Kidney capillary endothelial cell (primary cell): ENCODE measurements around the gene CHRDL2.
"Not testable (repeated sequence)": the region's sequence is repeated elsewhere in the genome, so short reads cannot be mapped to it uniquely, and the experiment has no call there.

ENCODE experiments used
- DNase-seq: peaks from one replicate; pipeline ENCODE4 v3.0.0-alpha.2; 2018; ENCODE audit warnings: low spot score

Gene CHRDL2, protein sequence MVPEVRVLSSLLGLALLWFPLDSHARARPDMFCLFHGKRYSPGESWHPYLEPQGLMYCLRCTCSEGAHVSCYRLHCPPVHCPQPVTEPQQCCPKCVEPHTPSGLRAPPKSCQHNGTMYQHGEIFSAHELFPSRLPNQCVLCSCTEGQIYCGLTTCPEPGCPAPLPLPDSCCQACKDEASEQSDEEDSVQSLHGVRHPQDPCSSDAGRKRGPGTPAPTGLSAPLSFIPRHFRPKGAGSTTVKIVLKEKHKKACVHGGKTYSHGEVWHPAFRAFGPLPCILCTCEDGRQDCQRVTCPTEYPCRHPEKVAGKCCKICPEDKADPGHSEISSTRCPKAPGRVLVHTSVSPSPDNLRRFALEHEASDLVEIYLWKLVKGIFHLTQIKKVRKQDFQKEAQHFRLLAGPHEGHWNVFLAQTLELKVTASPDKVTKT

DNA sequence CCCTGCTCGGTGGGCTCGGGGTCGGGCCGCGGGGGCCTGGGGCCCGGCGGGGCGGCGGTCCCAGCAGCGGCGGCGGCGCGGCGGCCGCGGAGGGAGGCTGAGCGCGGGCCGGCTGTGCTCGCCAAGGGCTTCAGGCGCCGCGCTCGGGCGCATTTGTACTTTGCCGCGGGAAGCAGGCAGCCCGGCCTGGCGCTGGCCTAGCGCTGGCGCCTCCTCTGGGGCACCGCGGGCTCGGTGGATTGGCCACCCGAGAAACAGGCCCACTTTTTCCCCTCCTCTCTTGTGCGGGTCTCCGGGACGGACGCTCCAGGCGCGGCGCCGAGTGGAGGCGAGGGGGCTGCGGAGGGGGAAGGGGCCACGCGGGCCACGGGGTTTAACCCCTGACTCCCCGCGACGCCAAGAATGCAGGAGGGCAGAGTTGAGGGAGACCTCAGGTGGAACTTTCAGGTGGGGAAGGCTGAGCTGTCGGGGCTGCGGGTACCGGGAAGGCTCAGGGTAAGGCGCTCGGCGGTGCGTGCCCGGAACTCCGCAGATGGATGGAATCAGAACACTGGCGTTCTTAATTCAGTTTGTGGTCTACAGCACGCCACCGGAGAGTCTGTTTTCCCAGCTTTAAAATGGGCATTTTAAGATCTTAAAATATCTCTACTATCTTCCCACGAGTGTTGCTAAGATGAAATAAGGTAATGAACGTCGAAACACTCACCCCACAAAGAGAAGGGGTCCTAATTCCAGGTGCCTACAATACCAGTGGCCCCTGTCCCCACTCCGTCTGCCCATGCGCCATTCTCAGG, at the start of gene CHRDL2:
TSS of gene CHRDL2 (minus strand) at position 126 of the 794 bp plus-strand sequence. CDS start 538 bp downstream, outside the sequence.
- no peak for DNase-seq

DNA sequence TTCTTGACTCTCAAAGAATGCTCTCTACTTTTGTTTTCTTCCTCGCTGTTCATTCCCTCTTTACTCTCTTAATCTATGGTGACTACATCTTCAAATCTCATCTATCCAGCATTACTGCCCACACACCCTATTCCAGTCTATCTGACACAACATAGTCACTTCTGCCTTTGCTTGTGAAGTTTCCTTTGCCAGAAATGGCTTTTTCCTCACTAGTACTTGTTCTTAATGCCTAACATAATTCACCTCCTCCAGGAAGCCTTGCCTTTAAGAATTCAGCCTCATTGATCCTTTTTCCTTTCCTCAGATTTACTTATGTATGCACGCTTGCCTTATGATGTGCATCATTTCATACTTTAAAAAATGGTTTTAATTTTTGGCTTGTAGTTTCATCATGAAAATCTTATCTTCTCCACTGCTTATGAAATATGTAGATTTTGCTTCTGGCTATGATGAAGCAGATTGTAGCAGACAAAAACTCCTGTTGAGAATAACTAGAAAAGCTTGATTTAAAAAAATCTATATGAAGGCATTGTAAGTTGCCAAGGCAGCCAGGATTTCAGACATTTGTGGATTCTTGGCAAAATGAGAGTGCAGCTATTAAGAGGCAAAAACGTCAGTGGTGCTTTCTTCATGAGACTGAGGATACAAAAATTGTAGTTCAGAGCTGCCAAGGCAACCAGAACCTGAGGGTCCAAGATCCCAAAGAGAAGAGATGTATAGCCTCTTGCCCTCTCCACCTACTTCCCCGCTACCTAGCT, 49.2 kb upstream of the CHRDL2 start:
- no peak for DNase-seq

DNA sequence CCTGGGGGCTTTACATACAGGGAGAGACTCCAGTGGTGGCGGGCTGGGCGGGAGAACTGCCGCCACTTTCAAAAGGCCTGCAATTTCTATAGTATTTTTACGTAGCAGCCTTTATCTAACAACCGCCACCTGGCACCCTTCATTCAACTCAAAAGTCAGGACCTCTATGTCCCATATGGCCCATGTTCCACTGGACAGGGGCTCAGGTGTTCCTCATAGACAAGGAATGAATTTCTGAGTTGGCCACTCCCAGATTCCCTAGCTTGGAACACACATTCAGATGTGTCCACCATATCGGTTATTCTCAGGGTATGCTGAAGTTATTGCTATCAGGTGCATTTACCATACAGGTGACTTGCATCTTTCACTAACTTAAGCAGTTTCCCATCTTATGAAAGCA, 47.4 kb upstream of the CHRDL2 start:
- no peak for DNase-seq

DNA sequence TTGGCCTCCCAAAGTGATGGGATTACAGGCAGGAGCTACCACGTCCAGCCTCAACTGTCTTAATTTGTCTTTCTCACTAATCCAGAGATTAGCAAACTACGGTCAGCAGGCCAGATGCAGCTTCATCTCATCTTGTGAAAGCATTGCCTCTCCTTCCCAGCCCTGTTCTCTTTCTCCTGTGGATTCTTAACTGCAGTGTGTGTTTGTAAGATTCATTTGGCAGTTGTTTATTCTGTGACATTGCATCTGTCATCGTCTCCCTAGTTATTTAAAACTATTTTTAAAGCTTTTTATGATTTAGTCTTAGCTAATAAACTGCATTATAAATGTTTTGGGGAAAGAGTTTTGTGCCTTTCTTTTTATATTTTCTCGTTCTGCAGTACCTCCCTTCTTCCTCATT, 46.7 kb upstream of the CHRDL2 start:
- DNase-seq: no peak

DNA sequence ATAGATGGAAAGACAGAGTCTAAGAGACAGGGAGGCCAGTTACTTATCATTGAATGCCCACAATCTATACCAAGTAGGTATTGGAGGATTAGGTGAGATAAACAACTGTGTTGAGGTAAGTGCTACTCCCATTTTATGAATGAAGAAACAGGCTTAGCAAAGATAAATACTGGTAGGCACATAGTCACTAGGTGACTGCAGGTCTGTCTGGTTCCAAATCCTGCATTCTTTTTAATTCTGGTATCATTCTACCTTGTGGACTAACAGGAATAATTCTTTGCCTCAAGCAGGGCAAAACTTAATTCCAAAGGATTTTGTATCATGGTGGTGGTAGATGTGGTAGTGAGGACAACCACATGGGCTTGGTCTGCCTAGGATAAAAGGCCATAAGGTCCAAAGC, 45.8 kb upstream of the CHRDL2 start:
- no peak for DNase-seq

DNA sequence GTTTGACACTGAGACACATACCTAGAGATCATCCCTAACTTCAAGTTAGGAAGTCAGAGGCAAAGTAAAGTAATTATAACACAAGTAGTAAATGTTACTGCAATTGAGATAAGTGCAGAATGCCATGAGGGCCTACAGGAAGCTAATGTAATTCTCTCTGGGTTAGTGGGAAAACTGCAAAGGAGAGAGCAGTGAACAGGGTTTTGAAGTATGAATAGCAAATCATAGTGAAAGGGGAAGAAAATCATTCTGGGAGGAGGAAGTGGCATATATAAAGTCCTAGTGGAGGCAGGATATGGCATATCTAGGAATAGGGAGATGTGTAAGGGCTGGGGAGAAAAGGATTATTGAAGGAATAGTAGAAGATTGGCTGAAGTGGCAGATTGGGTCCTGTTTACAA, 45.3 kb upstream of the CHRDL2 start:
- no peak for DNase-seq

DNA sequence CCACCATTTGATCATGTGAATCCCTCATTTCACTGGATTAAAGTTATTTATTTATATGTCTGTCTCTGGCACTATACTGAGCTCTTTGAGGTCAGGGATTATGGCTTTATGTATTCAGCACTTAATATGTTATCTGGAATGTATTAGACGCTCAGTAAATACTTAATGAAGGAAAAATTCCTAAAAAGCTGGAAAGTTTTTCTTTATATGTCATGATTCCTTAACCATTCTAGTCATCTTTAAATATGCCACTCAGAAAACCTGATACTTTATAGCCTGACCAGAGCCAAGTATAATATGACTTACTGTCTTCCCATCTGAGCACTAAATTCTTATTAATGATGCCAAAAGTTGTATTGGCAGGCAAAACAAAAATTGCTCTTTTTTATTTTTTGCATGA, 44.5 kb upstream of the CHRDL2 start:
- DNase-seq: no peak

DNA sequence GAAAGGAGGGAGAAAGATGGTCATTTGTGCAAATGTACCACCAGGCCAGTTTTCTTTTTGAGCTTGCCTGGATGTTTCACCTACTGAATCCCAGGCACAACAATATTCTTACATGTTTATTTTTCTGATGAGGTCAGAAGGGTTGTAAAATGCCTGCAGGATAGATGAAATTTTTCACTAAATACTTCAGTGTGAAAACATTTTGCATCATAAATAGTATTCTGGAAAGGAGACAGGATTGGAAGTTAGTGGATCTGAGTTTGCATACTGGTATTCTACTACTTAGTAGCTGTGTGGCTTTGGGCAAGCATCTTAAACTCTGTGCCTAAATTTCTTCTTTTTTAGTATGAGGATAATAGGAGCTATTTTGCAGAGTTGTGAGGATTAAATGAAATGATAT, 42.2 kb upstream of the CHRDL2 start:
- DNase-seq: no peak

DNA sequence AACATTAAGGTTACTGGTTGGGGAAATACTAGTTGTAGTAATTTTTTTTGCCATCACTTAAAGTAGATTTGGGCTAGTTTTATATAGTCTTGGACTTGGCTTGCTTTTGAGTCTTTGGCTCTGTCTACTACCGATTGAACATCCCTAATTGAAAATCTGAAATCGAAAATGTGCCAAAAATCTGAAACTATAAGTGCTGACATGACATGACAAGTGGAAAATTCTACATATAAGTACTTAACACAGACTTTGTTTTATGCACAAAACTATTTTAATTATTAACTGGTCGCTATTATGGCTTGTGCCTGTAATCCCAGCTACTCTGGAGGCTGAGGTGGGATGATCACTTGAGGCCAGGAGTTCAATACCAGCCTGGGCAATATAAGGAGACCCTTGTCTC, 39.9 kb upstream of the CHRDL2 start:
- DNase-seq: no peak

DNA sequence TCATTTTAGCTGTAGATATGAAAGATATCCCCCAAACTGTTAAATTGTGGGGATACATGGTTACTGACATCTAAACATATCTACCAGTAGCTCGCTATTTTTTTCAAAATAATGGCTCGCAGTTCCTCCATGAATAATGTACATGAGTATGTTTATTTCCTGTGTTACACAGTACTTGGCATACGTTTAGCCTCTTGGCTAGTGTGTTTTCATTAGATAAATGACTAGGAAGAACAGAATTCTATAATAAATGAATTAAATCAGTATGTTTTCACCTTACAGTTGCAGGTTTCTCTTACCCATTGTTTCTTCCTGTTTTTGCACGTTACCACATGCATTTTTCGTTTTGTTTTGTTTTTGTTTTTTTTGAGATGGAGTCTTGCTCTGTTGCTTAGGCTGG, 39.2 kb upstream of the CHRDL2 start:
- no peak for DNase-seq

DNA sequence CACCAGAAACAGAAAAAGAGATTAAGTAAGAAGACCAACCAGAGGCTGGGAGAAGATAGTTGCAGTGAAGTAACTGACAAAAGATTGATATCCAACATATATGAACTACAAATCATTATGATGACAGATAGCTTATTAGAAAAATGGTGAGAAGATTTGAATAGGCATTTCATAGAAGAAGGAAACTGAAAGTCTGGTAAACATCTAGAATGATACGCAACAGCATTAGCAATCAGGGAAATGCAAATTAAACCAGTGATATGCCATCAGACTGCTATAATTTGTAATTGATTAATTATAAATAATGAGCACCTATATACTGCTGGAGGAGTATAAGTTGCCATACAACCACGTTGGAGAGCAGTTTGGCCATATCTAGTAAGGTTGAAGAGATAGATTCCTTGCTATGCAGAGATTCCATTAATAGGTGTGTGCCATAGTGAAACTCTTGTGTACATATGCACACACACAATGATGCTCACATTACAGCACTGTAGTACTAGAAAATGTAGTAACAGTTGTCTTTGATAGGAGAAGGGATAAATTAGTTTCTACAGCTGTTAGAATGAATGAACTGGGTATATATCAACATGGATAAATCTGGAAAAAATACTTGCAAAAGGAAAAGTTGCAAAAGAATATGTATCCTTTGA, 38.0 kb upstream of the CHRDL2 start:
- no peak for DNase-seq

DNA sequence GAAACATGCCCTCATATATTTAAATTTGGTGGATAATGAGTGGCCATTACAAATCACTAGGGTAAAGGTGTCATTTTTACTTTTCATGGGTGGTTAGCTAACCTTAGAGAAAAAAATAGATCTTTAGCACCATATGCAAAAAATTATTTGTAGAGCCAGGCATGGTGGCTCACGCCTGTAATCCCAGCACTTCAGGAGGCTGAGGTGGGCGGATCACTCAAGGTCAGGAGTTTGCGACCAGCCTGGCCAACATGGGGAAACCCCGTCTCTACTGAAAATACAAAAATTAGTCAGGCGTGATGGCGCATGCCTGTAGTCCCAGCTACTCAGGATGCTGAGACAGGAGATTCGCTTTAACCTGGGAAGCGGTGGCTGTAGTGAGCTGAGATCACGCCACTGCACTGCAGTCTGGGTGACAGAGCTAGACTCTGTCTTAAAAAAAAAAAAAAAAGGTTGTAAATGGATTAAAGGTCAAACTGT, 37.0 kb upstream of the CHRDL2 start:
- DNase-seq: not testable (repeated sequence)

DNA sequence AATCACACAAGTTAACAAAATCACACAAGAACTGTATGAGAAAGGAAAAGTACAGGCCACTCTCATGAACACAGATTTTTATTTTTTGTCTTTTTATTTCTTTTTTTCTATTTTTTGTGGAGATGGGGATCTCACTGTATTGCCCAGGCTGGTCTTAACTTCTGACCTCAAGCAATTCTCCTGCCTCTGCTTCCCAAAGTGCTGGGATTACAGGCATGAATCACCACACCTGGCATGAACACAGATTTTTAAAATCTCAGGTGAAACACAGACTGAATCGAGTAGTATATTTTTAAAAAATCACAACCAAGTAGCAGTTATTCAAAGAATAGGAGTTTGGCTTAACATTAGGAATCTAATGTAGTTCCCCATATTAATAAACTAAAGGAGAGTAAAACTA, 35.7 kb upstream of the CHRDL2 start:
- no peak for DNase-seq

DNA sequence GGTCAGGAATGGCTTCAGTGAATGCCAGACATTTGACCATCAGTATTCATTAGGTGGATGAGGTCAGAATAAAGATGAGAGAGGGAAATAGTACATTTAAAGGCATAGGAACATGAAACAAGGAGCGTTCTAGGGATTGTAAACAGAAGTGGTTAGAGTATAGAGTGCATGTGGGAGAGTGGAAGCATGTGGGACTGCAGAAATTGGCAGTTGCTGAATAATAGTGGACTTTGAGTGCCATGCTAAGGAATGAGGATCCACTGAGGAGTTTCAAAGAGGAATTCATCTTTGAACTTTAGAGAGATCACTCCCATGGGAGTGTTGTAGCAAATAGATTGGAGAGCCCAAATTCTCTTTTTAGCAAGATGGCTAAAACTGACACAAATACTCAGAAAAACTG, 25.3 kb upstream of the CHRDL2 start:
- DNase-seq: no peak

DNA sequence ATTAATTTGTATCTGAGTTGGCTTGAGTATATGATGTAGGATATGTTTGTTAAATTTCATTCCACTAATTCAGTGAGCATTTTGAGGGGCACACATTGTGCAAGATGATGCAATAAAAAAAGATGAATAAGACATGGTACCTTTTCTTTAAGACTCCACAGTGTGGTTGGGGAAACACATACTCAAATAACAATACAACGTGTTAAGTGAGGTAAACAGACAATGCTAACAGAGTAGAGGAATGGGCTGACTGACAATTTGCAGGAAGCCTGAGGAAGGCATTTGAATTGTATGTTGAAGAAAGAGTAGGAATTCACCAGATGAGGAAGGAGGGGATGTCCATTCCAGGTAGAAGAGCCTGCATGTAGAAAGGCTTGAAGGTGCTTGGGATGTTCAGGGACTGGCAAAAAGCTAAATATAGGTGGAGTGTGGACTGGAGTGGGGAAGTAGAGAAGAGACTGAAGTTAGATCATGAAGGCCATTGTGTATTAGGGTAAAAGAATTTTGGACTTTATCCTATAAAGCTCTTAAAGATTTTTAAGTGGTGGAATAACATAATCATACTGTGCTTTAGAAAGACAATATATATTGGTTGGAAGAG, 24.3 kb upstream of the CHRDL2 start:
- peak; percentile 38 for DNase-seq

DNA sequence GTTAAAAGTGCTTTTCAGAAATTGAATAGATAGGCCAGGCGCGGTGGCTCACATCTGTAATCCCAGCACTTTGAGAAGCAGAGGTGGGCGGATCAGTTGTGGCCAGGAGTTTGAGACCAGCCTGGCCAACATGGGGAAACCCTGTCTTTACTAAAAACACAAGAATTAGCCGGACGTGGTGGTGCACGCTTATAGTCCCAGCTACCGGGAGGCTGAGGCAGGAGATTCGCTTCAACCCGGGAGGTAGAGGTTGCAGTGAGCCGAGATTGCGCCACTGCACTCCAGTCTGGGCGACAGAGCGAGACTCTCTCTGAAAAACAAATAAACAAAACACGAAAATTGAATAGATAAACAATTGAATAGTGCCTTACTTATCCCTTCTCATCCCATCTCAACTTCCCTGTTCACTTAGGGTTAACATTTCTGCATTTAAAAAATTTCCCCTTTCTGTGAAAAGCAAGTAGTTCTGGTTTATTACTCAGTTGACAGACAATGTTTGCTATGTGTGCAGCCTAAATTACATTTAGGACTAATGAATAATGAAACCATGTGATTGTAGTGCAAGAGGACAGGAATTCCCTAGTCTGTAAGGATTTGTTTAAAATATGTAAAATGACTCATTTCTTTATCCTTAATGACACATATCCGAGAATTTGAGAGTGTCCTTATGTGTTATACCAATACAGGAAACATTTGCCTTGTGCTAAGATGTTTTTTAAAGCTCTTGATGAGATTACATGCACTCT, 23.5 kb upstream of the CHRDL2 start:
- DNase-seq: peak; percentile 95

DNA sequence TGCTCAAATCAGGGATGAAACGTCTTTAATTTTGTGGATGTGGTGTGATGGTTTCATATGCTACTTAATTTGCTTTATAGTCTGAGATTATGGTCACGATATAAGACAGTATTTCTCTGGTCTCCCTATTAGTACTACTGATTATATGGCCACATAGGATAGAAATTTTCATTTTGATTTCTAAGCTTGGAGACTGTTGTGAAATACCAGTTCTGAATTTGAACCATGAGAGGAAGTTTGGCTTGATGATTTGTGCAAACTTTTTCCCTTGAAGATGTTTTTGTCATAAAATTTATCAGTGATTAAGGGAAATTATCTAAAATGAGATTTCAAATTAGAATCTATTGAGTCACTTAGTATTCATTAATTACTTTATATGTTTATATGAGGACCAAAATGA, 20.1 kb upstream of the CHRDL2 start:
- no peak for DNase-seq

DNA sequence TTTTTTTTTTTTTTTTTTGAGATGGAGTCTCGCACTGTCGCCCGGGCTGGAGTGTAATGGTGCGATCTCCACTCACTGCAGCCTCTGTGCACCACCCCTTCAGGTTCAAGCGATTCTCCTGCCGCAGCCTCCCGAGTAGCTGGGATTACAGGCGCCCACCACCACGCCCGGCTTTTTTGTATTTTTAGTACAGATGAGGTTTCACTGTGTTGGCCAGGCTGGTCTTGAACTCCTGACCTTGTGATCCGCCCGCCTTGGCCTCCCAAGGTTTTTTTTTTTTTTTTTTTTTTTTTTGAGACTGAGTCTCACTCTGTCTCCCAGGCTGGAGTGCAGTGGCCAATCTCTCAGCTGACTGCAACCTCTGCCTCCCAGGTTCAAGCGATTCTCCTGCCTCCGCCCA, 19.4 kb upstream of the CHRDL2 start:
- not testable (repeated sequence) for DNase-seq

DNA sequence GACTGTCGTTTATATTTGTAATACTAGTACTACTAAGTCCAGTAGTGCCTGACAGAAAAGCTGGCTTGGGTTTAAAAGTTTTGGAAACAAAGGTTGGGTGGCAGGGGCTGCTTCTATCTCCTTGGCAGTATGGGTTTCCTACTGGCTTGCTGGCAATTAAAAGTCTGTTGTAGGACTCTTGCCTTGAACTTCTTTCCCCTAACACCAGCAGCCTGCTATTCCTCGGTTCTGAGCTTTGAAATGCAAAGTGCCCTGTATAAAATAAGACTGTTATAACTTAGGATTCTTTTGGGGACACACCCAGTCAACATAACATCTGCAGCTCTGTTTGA, 18.7 kb upstream of the CHRDL2 start:
- no peak for DNase-seq

DNA sequence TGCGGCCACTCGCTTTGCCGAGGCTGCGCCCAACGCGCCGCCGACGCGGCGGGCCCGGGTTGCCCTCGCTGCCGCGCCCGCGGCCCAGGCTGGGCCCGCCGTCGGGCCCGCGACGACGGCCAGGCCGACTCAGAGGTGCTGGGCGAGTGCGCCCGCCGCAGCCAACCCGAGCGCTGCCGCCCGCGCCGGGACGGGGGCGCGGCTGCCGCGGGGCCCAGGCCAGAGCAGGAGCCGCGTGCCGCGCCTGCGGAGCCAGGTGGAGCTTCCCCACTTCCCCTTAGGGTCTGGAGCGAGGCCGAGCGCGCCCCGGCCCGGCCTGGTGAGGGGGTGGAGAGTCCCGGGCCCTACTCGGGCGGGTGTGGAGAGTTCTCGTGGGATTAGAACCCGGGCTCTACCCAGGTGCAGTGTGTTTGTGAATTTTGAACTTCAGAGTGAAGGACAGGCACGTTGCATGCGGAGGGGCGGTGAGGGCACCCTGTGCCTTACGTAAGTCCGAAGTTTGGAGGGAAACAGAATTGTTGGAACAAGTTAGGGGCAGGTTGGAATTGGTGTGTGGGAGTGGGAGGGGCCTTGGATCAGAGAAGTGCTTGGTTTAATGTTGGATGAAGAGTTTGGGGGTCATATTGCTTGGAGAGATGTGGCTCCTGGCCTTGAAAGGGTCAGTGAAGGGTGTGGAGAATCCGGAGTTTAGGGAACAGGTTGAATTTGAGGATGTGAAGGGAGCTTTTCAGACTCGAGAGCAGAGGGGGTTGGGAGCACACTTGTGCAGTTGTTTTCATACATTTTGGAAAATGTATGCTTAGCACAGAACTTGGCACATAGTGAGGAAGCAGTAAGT, 18.1 kb upstream of the CHRDL2 start:
- DNase-seq: no peak
